GM21423 (cell line): ENCODE data around the gene PTPRN2.
"Not testable (repeated sequence)": the region's sequence is repeated elsewhere in the genome, so short reads cannot be mapped to it uniquely, and the experiment has no call there.

Experiments used
- ATAC-seq: cut with Tn5 transposase; IDR thresholded peaks from one replicate; pipeline ENCODE4 v1.9.1; 2021; ENCODE audit warnings: mild to moderate bottlenecking, moderate library complexity; ENCODE audit not compliant: unreplicated experiment

The PTPRN2 gene

GRCh38 chr7:158165711-158166110, 421.9 kb downstream of the PTPRN2 start:
- no peak for ATAC-seq

GRCh38 chr7:158164101-158165095, 423.2 kb downstream of the PTPRN2 start:
- no peak for ATAC-seq

GRCh38 chr7:158161194-158161593, 426.4 kb downstream of the PTPRN2 start:
- no peak for ATAC-seq

- ATAC-seq, result no peak
Measured at GRCh38 chr7:158160199-158160598, 427.4 kb downstream of the PTPRN2 start.

- ATAC-seq, result no peak
Measured at GRCh38 chr7:158157460-158157859, 430.2 kb downstream of the PTPRN2 start.

GRCh38 chr7:158151273-158151672, 436.4 kb downstream of the PTPRN2 start:
- ATAC-seq, result not testable (repeated sequence)

- no peak for ATAC-seq
Measured at GRCh38 chr7:158150234-158150633, 437.4 kb downstream of the PTPRN2 start.

- not testable (repeated sequence) for ATAC-seq
Measured at GRCh38 chr7:158147431-158147830, 440.2 kb downstream of the PTPRN2 start.

GRCh38 chr7:158145370-158145769, 442.3 kb downstream of the PTPRN2 start:
- no peak for ATAC-seq

- no peak for ATAC-seq
Measured at GRCh38 chr7:158143196-158144120, 444.2 kb downstream of the PTPRN2 start.

- ATAC-seq, result no peak
Measured at GRCh38 chr7:158142657-158143056, 445.0 kb downstream of the PTPRN2 start.

GRCh38 chr7:158141806-158142518, 445.7 kb downstream of the PTPRN2 start:
- ATAC-seq, result no peak

- ATAC-seq, result no peak
Measured at GRCh38 chr7:158141221-158141582, 446.4 kb downstream of the PTPRN2 start.

GRCh38 chr7:158140538-158141220, 446.9 kb downstream of the PTPRN2 start:
- ATAC-seq, result no peak

- no peak for ATAC-seq
Measured at GRCh38 chr7:158139499-158139898, 448.1 kb downstream of the PTPRN2 start.

- ATAC-seq, result no peak
Measured at GRCh38 chr7:158138329-158138597, 449.4 kb downstream of the PTPRN2 start.

- no peak for ATAC-seq
Measured at GRCh38 chr7:158137516-158138328, 449.9 kb downstream of the PTPRN2 start.

- no peak for ATAC-seq
Measured at GRCh38 chr7:158135931-158136330, 451.7 kb downstream of the PTPRN2 start.

GRCh38 chr7:158134824-158135223, 452.8 kb downstream of the PTPRN2 start:
- ATAC-seq, result no peak
